T-cell (primary cell): ENCODE data around the gene DZIP3. TPM values are rescaled to one million over a fixed set of nuclear protein-coding genes. Genes with fewer than 3 reads are reported as not detected.
A peak's percentile ranks its signal among the peaks of the same experiment; 100 is the strongest.

ENCODE experiments used
- ATAC-seq, 4 experiments: fragments of 200-7000 bp in 3 of 4; fragments of 150-1000 bp in 1 of 4; cut with Tn5 transposase; replicated peaks in 1 of 4; 1 replicate in 3 of 4; 2 replicates in 1 of 4; pipeline ENCODE4 v1.10.0; 2021; ENCODE audit warnings: moderate library complexity in 3 of 4, mild to moderate bottlenecking in 2 of 4, moderate number of reproducible peaks in 1 of 4
- CTCF ChIA-PET, 2 donors: fragments of 300-600 bp; sonication (Branson Sonifier 250); formaldehyde crosslinking; loops; one replicate each; lab custom pipeline; 2022; ENCODE audit warnings: antibody characterized with exemption in 2 of 2; lab: Charles Lee
- POLR2A ChIA-PET, 2 donors: fragments of 300-600 bp; sonication (Branson Sonifier 250); formaldehyde crosslinking; loops; one replicate each; lab custom pipeline; 2022; ENCODE audit warnings: antibody characterized with exemption in 2 of 2; lab: Charles Lee
- DNase-seq, 35 experiments: peaks; one replicate each; pipeline versions ENCODE4 v3.0.0 to v3.0.0-alpha.2; 2013 to 2023
- H3K27ac ChIP-seq: one replicate; pipeline ENCODE4 v1.5.1; 2013; ENCODE audit warnings: low read length
- H3K27me3 ChIP-seq, 2 experiments: replicated peaks in 1 of 2; 1 replicate in 1 of 2; 2 replicates in 1 of 2; pipeline versions ENCODE4 v1.6.1 to v1.7.0; 2013; ENCODE audit warnings: low read length in 1 of 2, mixed read lengths in 1 of 2; ENCODE audit not compliant: control insufficient read depth in 2 of 2, insufficient read depth in 2 of 2; ENCODE audit errors: extremely low read depth in 1 of 2
- H3K36me3 ChIP-seq, 2 donors: 1 replicate in 1 of 2; 2 replicates in 1 of 2; pipeline versions ENCODE4 v1.6.1 to v1.7.0; 2013; ENCODE audit warnings: low read length in 1 of 2; ENCODE audit not compliant: control insufficient read depth in 2 of 2, insufficient read depth in 1 of 2; ENCODE audit errors: extremely low read depth in 1 of 2
- H3K4me1 ChIP-seq, 2 experiments: 1 replicate in 1 of 2; 2 replicates in 1 of 2; pipeline versions ENCODE4 v1.6.1 to v1.7.0; 2013; ENCODE audit warnings: low read length in 2 of 2, mixed read lengths in 1 of 2; ENCODE audit not compliant: insufficient read depth in 2 of 2, control insufficient read depth in 1 of 2; ENCODE audit errors: extremely low read depth in 1 of 2
- H3K4me3 ChIP-seq, 2 donors: 1 replicate in 1 of 2; 2 replicates in 1 of 2; pipeline versions ENCODE4 v1.5.1 to v1.7.0; 2013; ENCODE audit warnings: mild to moderate bottlenecking in 2 of 2, low read length in 1 of 2, moderate library complexity in 1 of 2; ENCODE audit not compliant: control insufficient read depth in 1 of 2; ENCODE audit errors: extremely low read depth in 1 of 2
- H3K9me3 ChIP-seq: 2 replicates; pipeline ENCODE4 v1.7.0; 2013
- H3K27ac Mint-ChIP-seq, 2 donors: one replicate each; pipeline ENCODE4 v1.8.0; 2020 to 2021; ENCODE audit warnings: mild to moderate bottlenecking in 2 of 2, mixed read lengths in 2 of 2
- H3K27me3 Mint-ChIP-seq, 2 donors: one replicate each; pipeline ENCODE4 v1.8.0; 2021 to 2022; ENCODE audit warnings: mixed read lengths in 2 of 2
- H3K36me3 Mint-ChIP-seq: one replicate; pipeline ENCODE4 v1.8.0; 2021; ENCODE audit warnings: mixed read lengths
- H3K4me1 Mint-ChIP-seq, 3 donors: one replicate each; pipeline ENCODE4 v1.8.0; 2020 to 2022; ENCODE audit warnings: mixed read lengths in 3 of 3, mild to moderate bottlenecking in 1 of 3
- H3K4me3 Mint-ChIP-seq, 3 donors: one replicate each; pipeline ENCODE4 v1.8.0; 2020 to 2022; ENCODE audit warnings: mild to moderate bottlenecking in 3 of 3, mixed read lengths in 3 of 3, moderate library complexity in 3 of 3
- H3K9me3 Mint-ChIP-seq, 3 donors: one replicate each; pipeline ENCODE4 v1.8.0; 2020 to 2022; ENCODE audit warnings: mixed read lengths in 3 of 3
- WGBS: methylation state at CpG from one replicate; pipeline ENCODE4 v1.1.5; 2013; ENCODE audit warnings: missing lambda C conversion rate; ENCODE audit not compliant: insufficient coverage; 5-methylcytosine and 5-hydroxymethylcytosine counted together
- total RNA-seq, 35 experiments: library from RNA in 6 of 35; stranded (reverse) in 6 of 35; fragments of 120-200 nt in 1 of 35; gene quantifications; one replicate each; pipeline versions ENCODE4 v1.2.1 to v1.2.4 and lab custom pipeline; 2013 to 2026

DZIP3 gene
- total RNA-seq, 5 donors from 2014 or later (not counting 1 experiment from before 2014, with no cell fraction given), result 9.3 to 19.9 (median 10.9) TPM

- Mint-ChIP-seq H3K27me3 (no peaks in the 10 kb centered on the region), H3K27ac (peak overlapping the region; percentile 89 to 98), H3K4me3 (peak overlapping the region; percentile 65 to 77 (median 73)), H3K4me1 (peaks cover 54 to 64% (median 61%) of the 10 kb centered on the region in 3 donors), H3K36me3 (peaks cover 12% of the 10 kb centered on the region), H3K9me3 (no peaks in the 10 kb centered on the region)
- H3K4me3 ChIP-seq, result peak overlapping the region; percentile 20 to 35
- WGBS, result no CpG with 5 or more reads among the region's 2 CpGs
- H3K27ac ChIP-seq, result peak overlapping the region; percentile 79
- H3K36me3 ChIP-seq, result no peaks in the 10 kb centered on the region
- peak in 2 of 4 experiments; percentile 3 to 17 for ATAC-seq
- H3K4me1 ChIP-seq, result peaks cover 17 to 39% of the 10 kb centered on the region in 2 experiments
- no peaks in the 10 kb centered on the region for H3K27me3 ChIP-seq
- ChIA-PET POLR2A (interaction anchor here (0.5 to 4.8 kb wide), 4 partner anchors 13 to 513 kb away, joined by 3 to 53 read pairs (median 13); partner anchors contain the start of genes CIP2A (in 2 of the 2) and DZIP3 (in 2 of the 2)), CTCF (interaction anchor here (0.6 to 2.7 kb wide), 10 partner anchors 9 to 312 kb away, joined by 3 to 39 read pairs (median 4); partner anchors contain the start of genes CIP2A (in 1 of the 2) and DZIP3 (in 1 of the 2))
- no peaks in the 10 kb centered on the region for H3K9me3 ChIP-seq
- no peak for DNase-seq
Observed at GRCh38 chr3:108602935-108603294, 13.4 kb downstream of the DZIP3 start.

- CTCF ChIA-PET, result interaction anchor here in 1 of 2 donors (0.7 to 2.7 kb wide), 4 partner anchors 14 to 311 kb away, joined by 3 to 39 read pairs (median 10); partner anchors contain the start of genes CIP2A and DZIP3
Observed at GRCh38 chr3:108603691-108604090, 14.2 kb downstream of the DZIP3 start.

GRCh38 chr3:108605028-108605427 is 15.5 kb downstream of the DZIP3 start:
- WGBS, result no CpG with 5 or more reads among the region's 2 CpGs
- ATAC-seq (no peak), DNase-seq (no peak)
- Mint-ChIP-seq H3K27ac (peak overlapping the region in 1 of 2 donors; percentile 87), H3K4me1 (peaks cover 54 to 56% (median 56%) of the 10 kb centered on the region in 3 donors), H3K27me3 (no peaks in the 10 kb centered on the region), H3K36me3 (peaks cover 26% of the 10 kb centered on the region), H3K4me3 (peak overlapping the region in 1 of 3 donors; percentile 19), H3K9me3 (no peaks in the 10 kb centered on the region)
- no peaks in the 10 kb centered on the region for H3K9me3 ChIP-seq
- peaks cover 6% of the 10 kb centered on the region in 2 donors for H3K36me3 ChIP-seq
- no peak overlapping the region for H3K27ac ChIP-seq
- ChIA-PET CTCF (interaction anchor here in 1 of 2 donors (0.7 kb wide), 1 partner anchor 15 kb away, joined by 4 read pairs; the partner anchor contains the start of genes CIP2A and DZIP3), POLR2A (interaction anchor here (3.3 to 4.8 kb wide), 2 partner anchors 15 kb away, joined by 19 to 53 read pairs; partner anchors contain the start of genes CIP2A (in 2 of the 2) and DZIP3 (in 2 of the 2))
- H3K4me1 ChIP-seq, result peaks cover 17 to 39% of the 10 kb centered on the region in 2 experiments
- no peaks in the 10 kb centered on the region for H3K27me3 ChIP-seq
- H3K4me3 ChIP-seq, result no peak overlapping the region

More at GRCh38 chr3:108603691-108604090, 14.2 kb downstream of the DZIP3 start:
- H3K4me1 Mint-ChIP-seq, result peaks cover 54 to 64% (median 61%) of the 10 kb centered on the region in 3 donors
- DNase-seq (peak in 10 of 35 experiments; percentile 8 to 65 (median 26)), ATAC-seq (peak; percentile 17 to 63 (median 50))
- H3K36me3 Mint-ChIP-seq, result peaks cover 16% of the 10 kb centered on the region
- H3K4me3 Mint-ChIP-seq, result peak overlapping the region; percentile 65 to 77 (median 66)
- Histone ChIP-seq H3K27me3 (no peaks in the 10 kb centered on the region), H3K27ac (peak overlapping the region; percentile 79), H3K36me3 (peaks cover 0 to under 1% of the 10 kb centered on the region in 2 donors), H3K4me1 (peaks cover 17 to 39% of the 10 kb centered on the region in 2 experiments), H3K4me3 (no peak overlapping the region), H3K9me3 (no peaks in the 10 kb centered on the region)
- H3K9me3 Mint-ChIP-seq, result no peaks in the 10 kb centered on the region
- POLR2A ChIA-PET, result interaction anchor here (0.6 to 4.8 kb wide), 3 partner anchors 14 to 252 kb away, joined by 3 to 53 read pairs (median 19); partner anchors contain the start of genes CIP2A (in 2 of the 2) and DZIP3 (in 2 of the 2)
- peak overlapping the region; percentile 89 to 98 for H3K27ac Mint-ChIP-seq
- no peaks in the 10 kb centered on the region for H3K27me3 Mint-ChIP-seq

DNA sequence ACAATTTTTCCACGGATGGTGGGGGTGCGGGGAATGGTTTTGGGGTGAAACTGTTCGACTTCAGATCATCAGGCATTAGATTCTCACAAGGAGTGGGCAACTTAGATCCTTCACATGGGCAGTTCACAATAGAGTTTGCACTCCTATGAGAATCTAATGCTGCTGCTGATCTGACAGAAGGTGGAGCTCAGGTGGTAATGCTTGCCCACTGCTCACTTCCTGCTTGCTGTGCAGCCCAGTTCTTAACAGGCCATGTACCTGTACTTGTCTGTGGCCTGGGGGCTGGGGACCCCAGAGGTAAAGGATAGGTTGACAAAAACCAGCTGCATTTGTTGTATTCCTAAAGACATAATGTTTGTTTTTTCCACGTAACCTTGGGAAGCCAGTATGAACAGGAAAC is 16.0 kb downstream of the DZIP3 start:
- Histone ChIP-seq H3K4me3 (no peak overlapping the region), H3K36me3 (peaks cover 6% of the 10 kb centered on the region in 2 donors), H3K4me1 (peaks cover 17 to 39% of the 10 kb centered on the region in 2 experiments), H3K9me3 (no peaks in the 10 kb centered on the region), H3K27ac (peak overlapping the region; percentile 4), H3K27me3 (no peaks in the 10 kb centered on the region)
- Mint-ChIP-seq H3K4me1 (peaks cover 52 to 56% (median 54%) of the 10 kb centered on the region in 3 donors), H3K27ac (peak overlapping the region; percentile 65 to 87), H3K36me3 (peaks cover 30% of the 10 kb centered on the region), H3K9me3 (no peaks in the 10 kb centered on the region), H3K27me3 (no peaks in the 10 kb centered on the region), H3K4me3 (peak overlapping the region in 1 of 3 donors; percentile 19)
- WGBS, result 50% methylated on average over 2 of the region's 4 CpGs
- ATAC-seq (peak; percentile 40 to 61 (median 45)), DNase-seq (peak in 4 of 35 experiments; percentile 0 to 31 (median 13))
- CTCF ChIA-PET, result interaction anchor here (0.9 to 1.5 kb wide), 4 partner anchors 15 to 310 kb away, joined by 3 to 5 read pairs (median 3); no protein-coding TSS in a partner anchor
- POLR2A ChIA-PET, result interaction anchor here (0.9 to 4.8 kb wide), 3 partner anchors 16 to 225 kb away, joined by 3 to 53 read pairs (median 19); partner anchors contain the start of genes CIP2A (in 2 of the 2) and DZIP3 (in 2 of the 2)

GRCh38 chr3:108608750-108609149 is 19.2 kb downstream of the DZIP3 start:
- Mint-ChIP-seq H3K27ac (no peak overlapping the region), H3K9me3 (no peaks in the 10 kb centered on the region), H3K4me3 (no peak overlapping the region), H3K27me3 (no peaks in the 10 kb centered on the region), H3K4me1 (peaks cover 27 to 30% (median 28%) of the 10 kb centered on the region in 3 donors), H3K36me3 (peaks cover 42% of the 10 kb centered on the region)
- DNase-seq (no peak), ATAC-seq (no peak)
- no peak overlapping the region for H3K4me3 ChIP-seq
- H3K27ac ChIP-seq, result no peak overlapping the region
- ChIA-PET CTCF (no interaction called here), POLR2A (no interaction called here)
- no CpG with 5 or more reads among the region's 4 CpGs for WGBS
- peaks cover 13 to 27% of the 10 kb centered on the region in 2 experiments for H3K4me1 ChIP-seq
- H3K36me3 ChIP-seq, result peaks cover 6 to 13% of the 10 kb centered on the region in 2 donors
- H3K9me3 ChIP-seq, result no peaks in the 10 kb centered on the region
- H3K27me3 ChIP-seq, result no peaks in the 10 kb centered on the region

DNA sequence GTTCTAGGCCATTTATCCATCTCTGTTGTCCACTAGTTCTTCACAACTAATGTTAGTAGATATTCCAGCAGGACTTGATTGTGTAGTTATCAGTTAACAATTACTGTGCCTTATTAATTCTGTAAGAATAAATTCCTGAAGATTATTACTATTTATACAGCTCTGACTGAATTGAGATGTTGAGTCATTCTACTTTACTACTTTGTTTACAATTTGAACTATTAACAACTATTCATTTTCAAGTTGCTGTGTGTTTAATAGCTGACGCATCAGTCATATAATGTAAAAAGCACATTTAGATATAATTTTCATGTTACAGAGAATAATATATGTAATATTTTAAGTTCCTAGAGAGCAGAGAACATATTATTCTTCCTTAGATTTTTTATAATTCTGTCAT is 21.1 kb downstream of the DZIP3 start:
- ChIA-PET POLR2A (interaction anchor here in 1 of 2 donors (0.6 kb wide), 1 partner anchor 86 kb away, joined by 3 read pairs; no protein-coding TSS in a partner anchor), CTCF (interaction anchor here in 1 of 2 donors (0.7 kb wide), 1 partner anchor 9 kb away, joined by 3 read pairs; no protein-coding TSS in a partner anchor)
- peaks cover 6 to 16% of the 10 kb centered on the region in 2 donors for H3K36me3 ChIP-seq
- peaks cover 8 to 11% (median 9%) of the 10 kb centered on the region in 3 donors for H3K4me1 Mint-ChIP-seq
- H3K4me1 ChIP-seq, result peaks cover 3 to 10% of the 10 kb centered on the region in 2 experiments
- H3K27ac ChIP-seq, result no peak overlapping the region
- peaks cover 53% of the 10 kb centered on the region for H3K36me3 Mint-ChIP-seq
- H3K9me3 Mint-ChIP-seq, result no peaks in the 10 kb centered on the region
- no peak overlapping the region for H3K4me3 Mint-ChIP-seq
- no peaks in the 10 kb centered on the region for H3K9me3 ChIP-seq
- H3K27me3 ChIP-seq, result no peaks in the 10 kb centered on the region
- ATAC-seq (no peak), DNase-seq (no peak)
- WGBS, result no CpG with 5 or more reads among the region's 1 CpG
- H3K27ac Mint-ChIP-seq, result no peak overlapping the region
- H3K27me3 Mint-ChIP-seq, result no peaks in the 10 kb centered on the region
- no peak overlapping the region for H3K4me3 ChIP-seq
